ENCODE data around the gene SCART1. TPM values are rescaled to one million over a fixed set of nuclear protein-coding genes. Genes with fewer than 3 reads are reported as not detected.
"Not testable (repeated sequence)": the region's sequence is repeated elsewhere in the genome, so short reads cannot be mapped to it uniquely, and the experiment has no call there.

SCART1 gene
- total RNA-seq, 2 experiments from 2014 or later: 5.0 to 5.2 TPM

DNA sequence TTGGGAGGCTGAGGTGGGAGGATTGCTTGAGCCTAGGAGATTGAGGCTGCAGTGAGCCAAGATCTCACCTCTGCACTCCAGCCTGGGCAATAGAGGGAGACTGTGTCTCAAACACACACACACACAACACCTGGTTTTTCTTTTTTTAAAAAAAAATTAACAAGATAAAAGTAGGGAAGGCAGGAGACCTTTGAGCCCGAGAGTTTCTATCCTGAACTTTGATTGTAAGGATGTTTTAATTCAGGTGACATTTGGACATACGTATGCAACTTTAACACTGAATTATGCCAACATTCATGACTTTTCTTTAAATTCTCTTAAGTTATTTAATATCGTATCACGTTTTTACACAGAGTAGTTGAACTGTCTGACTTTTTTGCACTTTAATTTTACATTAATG, 61.7 kb downstream of the SCART1 start:
- H3K9me3 ChIP-seq (ENCODE audit: control insufficient read depth in 1 of 2, insufficient read depth in 1 of 2, low read length in 2 of 2): no peaks in the 10 kb centered on the region
- ATAC-seq (ENCODE audit: poor library complexity) (no peak), DNase-seq (no peak)
- no peaks in the 10 kb centered on the region for H3K36me3 Mint-ChIP-seq (ENCODE audit: low read depth)
- peaks cover 8% of the 10 kb centered on the region for H3K4me1 ChIP-seq (ENCODE audit: insufficient read depth, low read length)
- intact Hi-C loops (cut with DNase I, micrococcal nuclease): no loop called here
- H3K4me1 Mint-ChIP-seq (ENCODE audit: low read depth): peaks cover 11% of the 10 kb centered on the region
- no peaks in the 10 kb centered on the region for H3K27me3 ChIP-seq (ENCODE audit: control insufficient read depth in 1 of 2, insufficient read depth in 2 of 2, low read length in 2 of 2)
- POLR2A ChIA-PET: no interaction called here
- peaks cover 27% of the 10 kb centered on the region for H3K27me3 Mint-ChIP-seq
- no peak overlapping the region for H3K27ac ChIP-seq (ENCODE audit: low read depth in 1 of 2, low read length in 2 of 2)
- no peak overlapping the region for H3K4me3 Mint-ChIP-seq
- TF ChIP-seq, protein P1, sequence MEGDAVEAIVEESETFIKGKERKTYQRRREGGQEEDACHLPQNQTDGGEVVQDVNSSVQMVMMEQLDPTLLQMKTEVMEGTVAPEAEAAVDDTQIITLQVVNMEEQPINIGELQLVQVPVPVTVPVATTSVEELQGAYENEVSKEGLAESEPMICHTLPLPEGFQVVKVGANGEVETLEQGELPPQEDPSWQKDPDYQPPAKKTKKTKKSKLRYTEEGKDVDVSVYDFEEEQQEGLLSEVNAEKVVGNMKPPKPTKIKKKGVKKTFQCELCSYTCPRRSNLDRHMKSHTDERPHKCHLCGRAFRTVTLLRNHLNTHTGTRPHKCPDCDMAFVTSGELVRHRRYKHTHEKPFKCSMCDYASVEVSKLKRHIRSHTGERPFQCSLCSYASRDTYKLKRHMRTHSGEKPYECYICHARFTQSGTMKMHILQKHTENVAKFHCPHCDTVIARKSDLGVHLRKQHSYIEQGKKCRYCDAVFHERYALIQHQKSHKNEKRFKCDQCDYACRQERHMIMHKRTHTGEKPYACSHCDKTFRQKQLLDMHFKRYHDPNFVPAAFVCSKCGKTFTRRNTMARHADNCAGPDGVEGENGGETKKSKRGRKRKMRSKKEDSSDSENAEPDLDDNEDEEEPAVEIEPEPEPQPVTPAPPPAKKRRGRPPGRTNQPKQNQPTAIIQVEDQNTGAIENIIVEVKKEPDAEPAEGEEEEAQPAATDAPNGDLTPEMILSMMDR (IDR thresholded peaks at IDR 0.05): no peak
- H3K4me3 ChIP-seq (ENCODE audit: low read length): no peak overlapping the region
- no peaks in the 10 kb centered on the region for H3K36me3 ChIP-seq (ENCODE audit: insufficient read depth, low read length)
- H3K27ac Mint-ChIP-seq: no peak overlapping the region
- no peaks in the 10 kb centered on the region for H3K9me3 Mint-ChIP-seq
- CTCF ChIA-PET: no interaction called here

DNA sequence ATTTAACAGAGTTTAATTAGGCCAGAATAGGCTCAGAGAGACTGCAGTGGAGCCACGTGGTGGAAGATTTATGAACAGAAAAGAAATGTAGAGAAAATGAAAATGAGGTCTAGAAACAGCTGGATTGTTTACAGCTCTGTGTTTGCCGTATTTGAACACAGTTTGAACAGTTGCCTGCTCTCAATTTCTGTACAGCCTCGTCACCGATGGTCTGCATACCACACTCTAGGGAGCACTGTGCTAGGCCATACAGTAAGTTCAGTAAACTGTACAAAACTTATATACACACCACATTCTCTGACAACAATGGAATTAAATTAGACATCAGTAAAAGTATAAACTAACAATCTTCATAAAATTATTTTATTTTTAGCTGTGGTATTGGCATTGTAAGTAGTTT, 62.3 kb downstream of the SCART1 start:
- TF ChIP-seq, protein P1 (IDR thresholded peaks at IDR 0.05): no peak
- POLR2A ChIA-PET: no interaction called here
- Histone ChIP-seq H3K9me3 (ENCODE audit: control insufficient read depth in 1 of 2, insufficient read depth in 1 of 2, low read length in 2 of 2) (no peaks in the 10 kb centered on the region), H3K36me3 (ENCODE audit: insufficient read depth, low read length) (no peaks in the 10 kb centered on the region), H3K27me3 (ENCODE audit: control insufficient read depth in 1 of 2, insufficient read depth in 2 of 2, low read length in 2 of 2) (no peaks in the 10 kb centered on the region), H3K27ac (ENCODE audit: low read depth in 1 of 2, low read length in 2 of 2) (no peak overlapping the region), H3K4me3 (ENCODE audit: low read length) (no peak overlapping the region), H3K4me1 (ENCODE audit: insufficient read depth, low read length) (peaks cover 12% of the 10 kb centered on the region)
- H3K27me3 Mint-ChIP-seq: peaks cover 21% of the 10 kb centered on the region
- H3K9me3 Mint-ChIP-seq: no peaks in the 10 kb centered on the region
- peaks cover 11% of the 10 kb centered on the region for H3K4me1 Mint-ChIP-seq (ENCODE audit: low read depth)
- H3K27ac Mint-ChIP-seq: no peak overlapping the region
- CTCF ChIA-PET: interaction anchor here (0.8 kb wide), 1 partner anchor 208 kb away, joined by 3 read pairs; no protein-coding TSS in a partner anchor
- DNase-seq: no peak
- ATAC-seq (ENCODE audit: poor library complexity): no peak
- H3K36me3 Mint-ChIP-seq (ENCODE audit: low read depth): no peaks in the 10 kb centered on the region
- intact Hi-C loops (cut with DNase I, micrococcal nuclease): no loop called here
- H3K4me3 Mint-ChIP-seq: no peak overlapping the region

DNA sequence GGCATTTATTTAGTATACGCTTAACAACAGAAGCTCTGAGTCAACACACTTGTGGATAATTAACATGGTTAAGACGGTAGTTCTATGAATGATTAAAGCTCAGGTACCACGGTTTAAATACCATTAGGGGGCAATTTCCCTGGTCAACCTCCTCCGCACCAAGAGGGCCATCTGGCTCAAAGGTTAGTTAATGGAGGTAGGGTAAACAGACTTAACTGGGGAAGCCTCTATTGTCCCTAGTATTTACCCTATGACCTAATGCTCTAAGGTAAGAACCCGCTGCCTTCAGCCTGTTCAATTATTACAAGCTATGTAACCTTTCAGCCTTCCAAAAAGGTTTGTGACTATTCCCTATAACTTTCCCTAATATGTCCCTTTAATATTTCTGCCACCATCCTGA, 64.8 kb downstream of the SCART1 start:
- H3K9me3 Mint-ChIP-seq; ATAC-seq (ENCODE audit: poor library complexity); intact Hi-C loops (cut with DNase I, micrococcal nuclease): not testable (repeated sequence)

More for the DNA sequence above, 64.8 kb downstream of the SCART1 start:
- Mint-ChIP-seq H3K27me3 (peaks cover 19% of the 10 kb centered on the region), H3K4me1 (ENCODE audit: low read depth) (peaks cover 11% of the 10 kb centered on the region)
- POLR2A ChIA-PET; H3K9me3 ChIP-seq (ENCODE audit: control insufficient read depth in 1 of 2, insufficient read depth in 1 of 2, low read length in 2 of 2); H3K36me3 Mint-ChIP-seq (ENCODE audit: low read depth); H3K4me3 Mint-ChIP-seq; DNase-seq; H3K27ac ChIP-seq (ENCODE audit: low read depth in 1 of 2, low read length in 2 of 2); H3K36me3 ChIP-seq (ENCODE audit: insufficient read depth, low read length); H3K27me3 ChIP-seq (ENCODE audit: control insufficient read depth in 1 of 2, insufficient read depth in 2 of 2, low read length in 2 of 2); H3K27ac Mint-ChIP-seq; H3K4me3 ChIP-seq (ENCODE audit: low read length): not testable (repeated sequence)
- peaks cover 12% of the 10 kb centered on the region for H3K4me1 ChIP-seq (ENCODE audit: insufficient read depth, low read length)
- CTCF ChIA-PET: interaction anchor here (2.2 kb wide), 1 partner anchor 189 kb away, joined by 6 read pairs; no protein-coding TSS in a partner anchor

Other genes with a start within 250 kb of the SCART1 start
- not detected for gene UTF1, start 223.7 kb upstream of the SCART1 start, total RNA-seq
- under 1 TPM; 0.11 to 0.14 TPM for gene VENTX, start 216.1 kb upstream of the SCART1 start, total RNA-seq
- gene ADAM8, start 177.1 kb upstream of the SCART1 start, total RNA-seq: 10 to 100 TPM; 95.6 to 95.9 TPM
- gene TUBGCP2, start 145.1 kb upstream of the SCART1 start, total RNA-seq: 10 to 100 TPM; 89.3 to 94.2 TPM
- gene ZNF511, start 145.0 kb upstream of the SCART1 start, total RNA-seq: 10 to 100 TPM; 38.1 to 40.9 TPM
- 1 to 10 TPM; 3.8 to 3.9 TPM for gene CALY, start 117.0 kb upstream of the SCART1 start, total RNA-seq
- not detected for gene PRAP1, start 106.6 kb upstream of the SCART1 start, total RNA-seq
- 10 to 100 TPM; 10.3 to 11.7 TPM for gene FUOM, start 95.9 kb upstream of the SCART1 start, total RNA-seq
- 1 to 10 TPM; 7.6 to 8.3 TPM for gene ECHS1, start 80.6 kb upstream of the SCART1 start, total RNA-seq
- 1 to 10 TPM; 1.9 to 2.6 TPM for gene PAOX, start 74.7 kb upstream of the SCART1 start, total RNA-seq
- 10 to 100 TPM; 28.5 to 34.9 TPM for gene MTG1, start 59.8 kb upstream of the SCART1 start, total RNA-seq
- gene SPRN, start 29.3 kb upstream of the SCART1 start, total RNA-seq: not detected
- gene CYP2E1, start 73.4 kb downstream of the SCART1 start, total RNA-seq: 1 to 10 TPM; 1.6 to 2.0 TPM
- gene SYCE1, start 111.6 kb downstream of the SCART1 start, total RNA-seq: under 1 TPM; 0.30 to 0.42 TPM
- not detected for gene FRG2B, start 172.8 kb downstream of the SCART1 start, total RNA-seq

Data from CD4-positive, alpha-beta T cell (primary cell).